Middle frontal gyrus (tissue), 1 donor: ENCODE results near the gene LIG3.
"Not testable (repeated sequence)": the region's sequence is repeated elsewhere in the genome, so short reads cannot be mapped to it uniquely, and the experiment has no call there.

Experiments used
- DNase-seq: peaks from one replicate; pipeline ENCODE4 v3.0.0-alpha.2; 2015; ENCODE audit warnings: low spot score; ENCODE audit errors: extremely low spot score

Gene LIG3

DNA sequence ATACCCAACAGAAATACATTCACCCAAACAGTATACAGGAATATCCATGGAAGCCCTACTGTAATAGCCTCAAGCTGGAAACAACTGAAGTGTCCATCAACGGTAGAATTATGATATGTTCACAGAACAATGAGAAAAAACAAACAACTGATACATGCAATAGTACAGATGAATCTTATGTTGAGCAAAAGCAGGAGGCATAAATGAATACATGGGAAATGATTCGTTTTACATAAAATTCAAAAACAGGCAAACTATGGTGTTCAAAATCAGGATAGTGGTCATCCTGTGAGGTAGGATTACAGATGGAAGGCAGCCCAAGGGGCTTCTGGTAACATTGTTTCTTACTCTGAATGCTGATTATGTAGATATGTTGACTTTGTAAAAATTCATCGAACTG, 58.1 kb downstream of the LIG3 start:
- no peak for DNase-seq

DNA sequence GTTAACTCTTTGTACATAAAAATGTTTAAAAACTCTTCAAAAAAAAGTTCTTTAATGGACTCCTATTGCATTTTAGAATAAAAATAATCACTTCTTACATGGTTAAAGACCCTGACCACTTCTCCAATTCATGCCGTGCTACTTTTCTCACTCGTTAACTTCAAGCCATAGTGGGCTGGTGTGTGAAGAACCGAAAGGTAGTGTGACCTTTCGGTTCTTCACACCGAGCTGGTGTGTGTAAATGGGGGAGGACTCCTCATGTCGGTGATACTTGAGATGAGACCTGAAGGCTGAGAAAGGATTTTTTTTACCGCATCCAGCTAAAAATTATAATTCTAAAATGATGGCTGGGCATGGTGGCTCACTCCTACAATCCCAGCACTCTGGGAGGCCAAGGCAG, 61.1 kb downstream of the LIG3 start:
- no peak for DNase-seq

DNA sequence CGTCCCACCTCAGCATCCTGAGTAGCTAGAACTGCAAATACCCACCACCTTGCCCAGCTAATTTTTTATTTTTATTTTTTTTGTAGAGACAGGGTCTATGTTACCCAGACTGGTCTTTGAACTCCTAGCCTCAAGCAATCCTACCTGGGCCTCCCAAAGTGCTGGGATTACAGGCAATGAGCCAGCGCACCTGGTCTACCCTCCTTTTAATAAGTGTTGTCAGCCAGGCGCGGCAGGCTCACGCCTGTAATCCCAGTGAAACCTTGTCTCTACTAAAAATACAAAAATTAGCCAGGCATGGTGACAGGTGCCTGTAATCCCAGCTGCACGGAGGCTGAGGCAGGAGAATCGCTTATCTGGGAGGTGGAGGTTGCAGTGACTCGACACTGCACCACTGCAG, 63.9 kb downstream of the LIG3 start:
- no peak for DNase-seq

DNA sequence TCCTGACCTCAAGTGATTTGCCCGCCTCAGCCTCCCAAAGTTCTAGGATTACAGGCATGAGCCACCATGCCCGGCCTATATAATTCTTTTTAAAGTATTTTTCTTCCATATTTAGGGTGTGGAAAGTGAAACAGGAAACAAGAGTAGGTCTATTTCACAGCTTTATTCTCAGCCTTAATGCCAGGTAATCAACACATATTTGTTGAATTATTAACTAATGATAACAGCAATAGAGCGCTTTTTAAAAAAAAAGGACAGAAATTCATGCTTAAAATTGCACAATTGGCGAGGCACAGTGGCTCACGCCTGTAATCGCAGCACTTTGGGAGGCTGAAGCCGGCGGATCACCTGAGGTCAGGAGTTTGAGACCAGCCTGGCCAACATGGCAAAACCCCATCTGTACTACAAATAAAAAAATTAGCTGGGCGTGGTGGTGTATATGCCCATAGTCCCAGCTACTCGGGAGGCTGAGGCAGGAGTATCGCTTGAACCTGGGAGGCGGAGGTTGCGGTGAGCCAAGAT, 65.2 kb downstream of the LIG3 start:
- DNase-seq, result not testable (repeated sequence)

DNA sequence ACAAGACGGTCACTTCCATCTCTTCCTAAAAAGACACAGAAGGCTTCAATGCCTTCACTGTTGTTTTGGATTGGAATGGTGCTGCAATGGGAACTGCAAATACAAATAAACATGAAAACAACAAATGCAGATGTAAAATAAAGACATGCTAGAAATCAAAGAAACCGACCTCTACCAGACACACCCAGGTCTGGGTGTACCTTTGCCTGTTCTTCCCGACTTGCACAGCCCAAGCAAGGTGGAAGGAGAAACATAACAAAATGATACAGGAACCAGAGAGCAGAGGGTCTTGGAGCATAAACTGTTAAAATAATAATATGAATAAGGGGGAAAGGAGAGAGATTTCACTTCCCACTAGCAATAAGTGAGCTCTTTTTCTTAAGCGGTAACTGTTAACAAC, 65.9 kb downstream of the LIG3 start:
- DNase-seq, result no peak

DNA sequence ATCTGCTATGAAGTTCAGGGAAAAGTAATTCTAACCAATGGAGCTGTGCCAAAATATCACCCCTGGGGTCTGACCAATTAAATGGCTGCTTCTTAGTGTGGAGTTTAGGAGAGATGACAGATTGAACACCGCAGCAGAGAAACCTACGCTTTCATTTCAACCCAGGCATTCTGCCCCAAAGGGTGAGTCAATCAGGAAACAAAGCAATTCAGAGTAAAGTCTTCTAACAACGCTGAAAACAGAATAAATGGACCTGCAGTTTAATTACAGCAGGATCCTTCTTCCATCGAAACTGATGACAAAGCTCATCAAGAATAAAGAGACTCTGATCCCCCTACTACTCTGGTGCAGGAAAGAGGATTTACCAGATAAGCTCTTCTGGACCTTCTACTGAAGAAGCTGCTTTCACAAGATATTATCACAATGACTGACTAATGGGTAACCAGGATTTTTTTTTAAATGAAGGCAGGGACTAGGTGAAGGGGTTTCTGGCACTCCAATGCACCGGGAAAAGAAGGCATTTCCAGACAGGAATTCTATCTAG, 66.5 kb downstream of the LIG3 start:
- DNase-seq, result no peak

DNA sequence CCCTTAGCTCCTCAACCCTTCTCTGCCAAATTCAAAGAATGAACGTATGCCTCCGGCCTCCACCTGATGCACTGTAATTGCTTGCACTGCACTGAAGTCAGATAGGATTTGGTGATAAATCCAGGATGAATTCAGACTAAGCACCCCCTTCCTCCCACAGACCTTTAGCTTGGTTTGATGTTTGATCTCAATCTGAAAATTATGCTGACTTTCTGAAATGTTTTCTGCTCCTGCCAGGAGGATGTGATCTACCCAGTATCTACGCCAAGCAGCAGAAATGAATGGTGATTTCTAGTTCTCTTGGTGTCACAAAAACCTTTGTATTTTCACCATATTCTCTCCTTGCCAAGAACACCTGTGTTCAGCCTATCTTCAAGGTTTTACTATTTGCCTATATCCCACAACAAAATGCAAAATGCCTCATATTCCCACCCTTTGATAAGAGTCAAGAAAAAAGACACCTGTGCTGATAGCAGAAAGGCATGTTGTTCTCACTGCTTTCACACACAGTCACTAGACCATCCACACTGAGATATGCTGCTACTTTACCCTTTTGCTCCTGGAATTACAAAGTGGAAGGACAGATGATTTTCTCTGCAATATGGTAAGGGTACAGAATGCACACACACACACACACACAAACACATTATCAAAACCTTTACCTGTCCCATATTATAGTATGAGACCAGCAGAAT, 68.5 kb downstream of the LIG3 start:
- DNase-seq, result no peak

DNA sequence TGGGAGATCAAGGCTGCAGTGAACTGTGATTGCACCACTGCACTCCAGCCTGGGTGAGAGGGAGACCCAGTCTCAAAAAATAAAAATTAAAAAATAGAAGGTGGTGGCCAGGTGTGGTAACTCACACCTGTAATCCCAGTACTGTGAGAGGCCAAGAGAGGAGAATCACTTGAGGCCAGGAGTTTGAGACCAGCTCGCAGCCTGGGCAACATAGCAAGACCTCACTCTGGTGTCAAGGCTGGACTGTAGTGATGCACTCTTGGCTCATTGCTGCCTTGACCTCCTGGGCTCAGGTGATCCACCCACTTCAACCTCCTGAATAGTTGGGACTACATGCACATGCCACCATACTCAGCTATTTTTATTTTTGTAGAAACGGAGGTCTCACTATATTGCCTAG, 69.9 kb downstream of the LIG3 start:
- no peak for DNase-seq

DNA sequence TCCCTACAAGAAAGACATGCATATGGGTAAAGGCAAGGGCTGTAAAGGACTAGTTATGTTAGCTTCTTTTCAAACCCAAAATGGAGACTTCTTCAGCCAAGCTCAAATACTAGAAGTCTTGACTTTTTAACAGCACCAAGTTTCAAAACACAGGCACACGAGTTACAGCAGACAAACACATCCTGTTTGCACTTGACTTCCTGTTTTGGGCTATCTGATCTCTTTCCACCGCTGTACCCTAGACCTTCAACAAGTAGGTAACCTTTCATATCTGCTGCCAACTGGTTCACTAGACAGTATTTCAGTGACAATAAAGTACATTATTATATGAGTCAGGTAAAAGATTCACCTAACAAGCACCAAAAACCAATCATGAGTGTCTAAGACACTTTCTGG, 70.9 kb downstream of the LIG3 start:
- DNase-seq, result no peak

DNA sequence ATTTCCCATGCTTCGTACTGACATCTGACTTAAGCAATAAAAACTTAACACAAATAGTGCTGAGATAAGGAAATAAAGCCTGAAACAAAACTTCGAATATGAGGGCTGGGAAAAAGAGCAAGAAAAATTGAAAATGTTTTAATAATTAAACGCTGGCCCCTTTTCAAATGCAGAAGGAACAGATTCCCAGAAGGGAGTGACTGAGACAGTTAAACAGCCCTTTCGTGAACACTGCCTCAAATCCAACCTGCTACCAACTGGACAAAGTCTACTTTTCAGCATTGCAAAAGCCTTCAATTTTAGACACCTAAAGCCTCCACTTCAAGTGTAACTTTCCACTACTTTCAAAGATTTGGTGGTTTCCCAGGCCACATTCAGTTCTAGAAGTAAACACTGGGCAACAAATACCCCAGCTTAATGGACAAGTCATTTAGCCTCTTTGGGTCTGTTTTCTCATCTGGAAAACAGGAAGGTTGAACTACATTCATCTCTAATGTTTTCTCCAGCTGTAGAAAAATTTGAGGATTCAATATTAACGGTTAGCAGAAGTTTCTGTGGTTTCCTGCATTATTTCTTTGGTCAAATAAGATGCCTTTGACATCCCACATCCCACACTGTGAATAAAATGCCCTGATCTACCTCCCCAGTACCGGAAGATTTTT, 71.4 kb downstream of the LIG3 start:
- DNase-seq, result no peak

DNA sequence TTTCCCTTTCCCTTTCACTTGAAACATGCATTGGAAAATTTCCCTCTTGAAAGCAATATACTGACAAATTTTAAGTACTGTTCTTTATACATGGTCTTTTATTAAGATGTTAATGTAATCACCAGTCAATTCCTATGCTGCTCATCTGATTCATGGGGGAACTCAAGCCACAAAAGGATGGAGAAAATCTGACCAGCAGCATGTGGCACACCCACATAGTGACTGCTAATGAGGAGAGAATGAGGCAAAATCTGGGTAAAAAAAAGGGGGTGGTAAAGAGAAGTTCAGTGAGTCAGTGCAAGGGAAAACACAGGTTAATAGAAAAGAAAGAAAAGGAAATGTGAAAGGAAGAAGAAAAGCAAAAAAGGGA, 71.9 kb downstream of the LIG3 start:
- DNase-seq, result no peak

DNA sequence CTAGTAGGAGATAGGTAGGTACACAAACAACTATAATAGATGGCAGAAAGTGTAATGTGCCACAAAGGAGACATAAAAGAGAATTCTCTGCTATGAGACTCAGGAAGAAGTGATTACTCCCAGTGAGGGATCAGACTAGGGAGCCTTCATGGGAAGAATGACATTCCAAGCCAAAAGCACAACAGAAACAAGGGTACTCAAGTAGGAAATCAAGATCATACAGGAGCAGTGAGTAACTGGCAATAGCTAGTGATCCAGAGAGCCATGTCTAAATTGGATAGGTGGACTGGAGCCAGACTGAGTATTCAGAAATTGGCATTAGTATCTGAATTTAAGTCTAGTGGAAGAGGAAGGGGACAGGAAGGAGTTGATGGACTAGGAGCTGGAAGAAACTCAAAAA, 72.5 kb downstream of the LIG3 start:
- no peak for DNase-seq

DNA sequence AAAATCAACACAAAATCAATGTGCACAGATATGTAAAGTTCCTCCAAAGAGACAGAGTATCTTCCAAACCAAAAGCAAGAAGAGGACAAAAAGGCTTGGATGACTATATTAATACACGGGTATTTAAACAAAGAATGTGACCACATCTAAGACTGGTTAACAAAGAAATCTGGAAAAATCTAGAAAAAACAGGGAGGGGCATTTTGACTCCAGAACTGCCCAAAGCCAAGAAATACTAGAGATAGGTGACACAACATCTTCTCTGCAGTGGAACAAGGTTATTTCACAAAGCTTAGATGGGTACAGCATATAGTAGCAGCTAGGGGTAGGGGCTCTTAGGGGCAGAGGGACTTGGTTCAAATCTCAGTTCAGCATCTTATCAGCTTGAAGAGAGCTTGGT, 72.9 kb downstream of the LIG3 start:
- no peak for DNase-seq

DNA sequence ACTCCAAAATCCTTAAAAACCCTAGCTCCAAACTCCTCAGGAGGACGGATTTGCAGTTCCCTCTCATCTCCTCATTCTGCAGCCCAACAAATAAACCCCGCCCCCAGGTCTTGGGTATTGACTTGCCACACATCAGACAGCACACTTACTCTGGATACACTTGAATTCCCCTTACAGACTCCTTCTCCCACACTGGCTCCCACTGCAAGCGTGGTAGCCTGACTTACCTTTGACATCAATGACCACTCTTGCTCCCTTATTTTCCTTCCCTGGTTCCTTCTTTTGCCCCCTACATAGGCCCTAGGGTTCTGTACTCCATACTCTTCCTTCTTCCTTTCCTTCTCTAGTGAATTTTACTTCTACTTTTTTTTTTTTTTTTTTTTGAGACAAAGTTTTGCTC, 75.7 kb downstream of the LIG3 start:
- DNase-seq, result no peak

DNA sequence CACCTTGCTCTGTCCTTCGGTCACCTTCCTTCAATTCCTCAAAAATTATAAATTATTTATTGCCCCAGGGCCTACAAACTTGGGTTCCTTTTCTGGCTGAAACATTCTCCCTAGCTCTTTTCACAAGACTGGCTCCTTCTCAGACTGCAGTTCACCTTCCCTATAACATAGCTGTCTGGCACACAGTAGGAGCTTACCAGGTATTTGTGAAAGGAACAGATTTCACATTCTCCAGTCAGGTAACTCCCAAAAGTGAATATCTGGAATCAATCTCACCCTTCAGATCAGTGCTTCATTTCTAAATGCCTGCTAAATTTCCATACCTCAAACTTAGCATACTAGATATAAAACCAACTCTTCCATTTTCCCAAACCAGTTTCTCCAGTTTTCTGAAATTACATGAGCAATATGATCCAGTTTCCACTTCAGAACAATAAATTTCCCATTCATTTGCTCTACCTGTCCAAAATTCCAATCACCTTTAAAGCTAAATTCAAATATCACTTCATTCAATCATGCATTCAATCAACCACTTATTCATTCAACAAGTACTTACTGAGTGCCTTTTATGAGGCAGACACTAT, 77.1 kb downstream of the LIG3 start:
- no peak for DNase-seq
